HG02943 (cell line): ENCODE data around the gene PDZD2.

Experiments
- ATAC-seq: cut with Tn5 transposase; IDR thresholded peaks from one replicate; pipeline ENCODE4 v1.9.1; 2021; ENCODE audit warnings: mild to moderate bottlenecking, low read depth, moderate library complexity; ENCODE audit not compliant: unreplicated experiment

Gene PDZD2

GRCh38 chr5:31807789-31808540 lies 169.0 kb downstream of the PDZD2 start:
- no peak for ATAC-seq

GRCh38 chr5:31809050-31809870 lies 170.3 kb downstream of the PDZD2 start:
- no peak for ATAC-seq

GRCh38 chr5:31811210-31811609 lies 172.3 kb downstream of the PDZD2 start:
- no peak for ATAC-seq

- ATAC-seq = no peak
These were observed 176.4 kb downstream of the PDZD2 start for GRCh38 chr5:31815376-31815775.

GRCh38 chr5:31819926-31820516 lies 181.1 kb downstream of the PDZD2 start:
- ATAC-seq = no peak

- no peak for ATAC-seq
These were observed 184.5 kb downstream of the PDZD2 start for GRCh38 chr5:31823472-31823871.

- no peak for ATAC-seq
These were observed 186.1 kb downstream of the PDZD2 start for GRCh38 chr5:31824869-31825517.

- ATAC-seq = no peak
These were observed 186.7 kb downstream of the PDZD2 start for GRCh38 chr5:31825518-31826068.

- no peak for ATAC-seq
These were observed 188.9 kb downstream of the PDZD2 start for GRCh38 chr5:31827867-31828266.

GRCh38 chr5:31832966-31833365 lies 194.0 kb downstream of the PDZD2 start:
- no peak for ATAC-seq

- ATAC-seq = no peak
These were observed 194.8 kb downstream of the PDZD2 start for GRCh38 chr5:31833710-31834109.

GRCh38 chr5:31844622-31845345 lies 205.9 kb downstream of the PDZD2 start:
- no peak for ATAC-seq

- no peak for ATAC-seq
These were observed 206.4 kb downstream of the PDZD2 start for GRCh38 chr5:31845361-31845760.

- no peak for ATAC-seq
These were observed 208.0 kb downstream of the PDZD2 start for GRCh38 chr5:31846934-31847333.

- ATAC-seq = no peak
These were observed 208.4 kb downstream of the PDZD2 start for GRCh38 chr5:31847354-31847753.

- no peak for ATAC-seq
These were observed 212.2 kb downstream of the PDZD2 start for GRCh38 chr5:31850981-31851689.

- no peak for ATAC-seq
These were observed 214.6 kb downstream of the PDZD2 start for GRCh38 chr5:31853398-31854135.
